ENCODE data around the gene KCNN3.
A peak's percentile ranks its signal among the peaks of the same experiment; 100 is the strongest.

Gene KCNN3

DNA sequence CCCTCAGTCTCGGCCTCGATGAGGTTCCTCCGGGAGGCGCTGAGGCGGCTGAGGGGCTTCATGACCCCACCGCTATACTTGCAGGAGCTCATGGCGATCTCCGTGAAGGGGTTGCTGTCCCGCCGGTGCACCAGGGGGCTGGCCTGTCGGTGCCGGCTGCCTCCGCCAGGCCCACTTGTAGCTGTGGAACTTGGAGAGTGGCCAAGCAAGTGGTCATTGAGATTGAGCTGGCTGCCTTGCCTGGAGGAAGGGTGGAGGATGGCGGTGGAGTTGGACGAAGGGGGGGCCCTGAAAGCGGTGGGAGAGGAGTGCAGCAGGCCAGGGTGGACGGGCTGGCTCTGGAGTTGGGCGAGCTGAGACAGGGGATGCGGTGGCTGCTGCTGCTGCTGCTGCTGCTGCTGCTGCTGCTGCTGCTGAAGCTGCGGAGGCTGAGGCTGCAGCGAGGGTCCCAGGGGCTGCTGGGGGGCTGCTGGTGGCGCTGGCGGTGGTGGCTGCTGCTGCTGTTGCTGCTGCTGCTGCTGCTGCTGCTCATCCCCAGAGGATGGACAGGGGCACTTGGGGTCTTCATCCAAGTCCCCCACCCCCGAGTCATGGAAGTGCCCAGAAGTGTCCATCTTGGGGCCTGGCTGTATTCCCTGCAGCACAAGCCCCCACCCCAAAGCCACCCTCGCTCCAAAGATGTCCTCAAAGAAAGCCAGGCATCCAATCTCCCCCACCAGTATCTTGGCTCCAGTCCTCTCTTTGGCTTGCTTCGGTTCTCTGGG, 548 bp downstream of the KCNN3 start:
- no peak for TF ChIP-seq GABPA (IDR thresholded peaks at IDR 0.05; ENCODE audit: low read depth)
- TF ChIP-seq CTCF (IDR thresholded peaks at IDR 0.05; ENCODE audit: insufficient read depth, low read length), result no peak
- TF ChIP-seq SPI1 (IDR thresholded peaks at IDR 0.05; ENCODE audit: borderline replicate concordance, low read depth), result no peak
- no peak for TF ChIP-seq REST (IDR thresholded peaks at IDR 0.05; ENCODE audit: insufficient replicate concordance, low read depth)
- TF ChIP-seq POLR2AphosphoS5 (IDR thresholded peaks at IDR 0.05; ENCODE audit: low read depth), result no peak
- no peak for DNase-seq (ENCODE audit: low read depth in 1 of 2, low spot score in 1 of 2)
- peaks cover 34% of the 10 kb centered on the region for H3K27me3 ChIP-seq (ENCODE audit: insufficient read depth, poor library complexity, severe bottlenecking)
- no peak overlapping the region for H3K27ac ChIP-seq (replicated peaks)
- H3K4me3 ChIP-seq (replicated peaks; ENCODE audit: insufficient read depth, low read length), result no peak overlapping the region

GRCh38 chr1:154867841-154868605, 2.1 kb downstream of the KCNN3 start:
- peak; percentile 9; the same call in 1 of the 2 replicates for TF ChIP-seq SPI1 (IDR thresholded peaks at IDR 0.05; ENCODE audit: borderline replicate concordance, low read depth)
- no peak for TF ChIP-seq POLR2AphosphoS5 (IDR thresholded peaks at IDR 0.05; ENCODE audit: low read depth)
- H3K4me3 ChIP-seq (replicated peaks; ENCODE audit: insufficient read depth, low read length), result no peak overlapping the region
- peaks cover 34% of the 10 kb centered on the region for H3K27me3 ChIP-seq (ENCODE audit: insufficient read depth, poor library complexity, severe bottlenecking)
- no peak for DNase-seq (ENCODE audit: low read depth in 1 of 2, low spot score in 1 of 2)
- H3K27ac ChIP-seq (replicated peaks), result no peak overlapping the region

GRCh38 chr1:154867064-154867825, 2.8 kb downstream of the KCNN3 start:
- peaks cover 34% of the 10 kb centered on the region for H3K27me3 ChIP-seq (ENCODE audit: insufficient read depth, poor library complexity, severe bottlenecking)
- H3K4me3 ChIP-seq (replicated peaks; ENCODE audit: insufficient read depth, low read length), result no peak overlapping the region
- TF ChIP-seq REST (IDR thresholded peaks at IDR 0.05; ENCODE audit: insufficient replicate concordance, low read depth), result no peak
- TF ChIP-seq CTCF (IDR thresholded peaks at IDR 0.05; ENCODE audit: insufficient read depth, low read length), result no peak
- TF ChIP-seq SPI1 (IDR thresholded peaks at IDR 0.05; ENCODE audit: borderline replicate concordance, low read depth), result no peak
- TF ChIP-seq GABPA (IDR thresholded peaks at IDR 0.05; ENCODE audit: low read depth), result no peak
- no peak for TF ChIP-seq POLR2AphosphoS5 (IDR thresholded peaks at IDR 0.05; ENCODE audit: low read depth)
- no peak for DNase-seq (ENCODE audit: low read depth in 1 of 2, low spot score in 1 of 2)
- H3K27ac ChIP-seq (replicated peaks), result no peak overlapping the region
